Measurements from ENCODE around the gene OGFRL1. TPM values are rescaled to one million over a fixed set of nuclear protein-coding genes. Genes with fewer than 3 reads are reported as not detected.

Gene OGFRL1
- polyA plus RNA-seq, 3 donors = 15.3 to 24.7 (median 23.1) TPM

DNA sequence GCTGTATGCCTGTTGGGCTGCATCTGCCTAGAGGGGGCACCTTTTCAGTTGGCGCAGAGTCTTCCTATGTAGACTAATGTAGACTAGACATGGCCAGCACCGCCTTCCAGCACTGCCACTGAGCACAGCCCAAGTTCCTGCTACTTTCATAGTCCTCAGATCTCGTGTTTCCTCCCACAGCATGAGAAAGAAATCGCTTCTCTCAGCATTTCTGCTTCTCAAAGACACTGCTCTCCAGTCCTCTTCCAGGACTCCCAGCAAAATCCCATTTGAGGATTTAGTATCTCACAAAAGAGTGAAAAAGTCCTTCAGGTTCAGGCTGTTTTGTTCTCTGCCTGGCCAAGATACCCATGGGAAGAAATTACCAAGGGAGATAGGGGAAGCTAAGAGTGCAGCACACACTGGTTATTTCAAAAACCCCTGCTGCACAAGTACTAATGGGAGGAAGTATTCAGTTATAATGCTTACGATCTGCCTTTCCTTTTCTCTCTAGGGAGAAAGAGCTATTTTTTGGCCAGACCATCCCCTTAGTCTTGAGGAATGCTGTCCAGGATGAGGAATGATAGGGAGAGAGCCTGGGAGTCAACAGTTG is 35.7 kb downstream of the OGFRL1 start:
- no peak for DNase-seq

DNA sequence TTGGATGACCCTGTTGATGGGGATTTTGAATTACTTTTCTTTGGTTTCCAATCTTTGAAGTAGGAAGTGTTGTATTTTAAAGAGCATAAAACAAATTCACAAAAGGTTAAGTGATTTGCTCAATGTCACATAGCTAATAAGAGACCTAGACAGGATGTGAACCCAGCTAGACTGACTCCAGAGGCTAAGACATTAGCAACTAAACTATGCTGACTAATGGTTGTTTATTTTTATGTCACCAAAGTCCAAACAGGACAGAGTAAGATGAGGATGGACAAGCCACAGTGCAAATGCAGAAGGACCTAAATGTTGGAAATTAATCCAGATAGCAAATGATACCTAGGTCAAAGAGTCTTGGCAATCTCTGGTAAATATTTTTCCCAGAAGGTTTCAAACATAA is 38.0 kb downstream of the OGFRL1 start:
- DNase-seq = no peak

DNA sequence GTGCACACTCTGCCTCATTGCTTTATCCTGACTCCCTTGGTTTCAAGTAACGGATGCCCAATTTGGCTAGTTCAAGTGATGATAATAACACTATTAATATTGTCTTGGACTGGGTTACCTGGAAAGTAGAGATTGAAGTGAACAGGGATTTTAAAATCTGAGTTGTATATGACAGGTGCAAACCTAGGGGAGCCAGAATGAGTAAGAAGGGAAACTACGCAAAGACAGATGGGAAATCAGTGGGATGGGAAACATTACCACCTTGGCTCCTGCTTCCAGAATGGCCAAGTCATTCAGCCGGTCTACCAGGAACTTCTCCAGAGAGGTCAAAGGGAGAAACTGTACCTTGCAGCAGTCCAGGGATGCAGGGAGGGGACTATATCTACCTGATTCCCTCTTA is 41.9 kb downstream of the OGFRL1 start:
- DNase-seq = no peak

DNA sequence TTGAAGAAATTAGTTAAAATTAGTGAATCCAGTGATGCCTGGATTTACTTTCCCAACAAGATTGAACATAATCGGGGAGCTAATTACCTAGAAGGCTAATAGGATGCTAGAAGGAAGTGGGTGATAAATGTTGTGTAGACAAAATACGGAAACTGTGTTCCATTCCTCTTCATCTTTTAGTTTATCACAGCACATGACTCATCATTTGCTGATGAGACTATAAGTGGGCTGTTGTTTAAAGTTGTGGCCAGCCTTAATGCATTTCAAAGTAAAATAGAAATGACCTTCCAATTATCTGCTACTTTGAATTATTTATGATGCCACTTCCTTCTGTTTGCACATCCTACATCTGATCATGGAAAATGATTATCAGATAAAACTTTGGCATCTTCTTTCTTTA is 43.4 kb downstream of the OGFRL1 start:
- no peak for DNase-seq

DNA sequence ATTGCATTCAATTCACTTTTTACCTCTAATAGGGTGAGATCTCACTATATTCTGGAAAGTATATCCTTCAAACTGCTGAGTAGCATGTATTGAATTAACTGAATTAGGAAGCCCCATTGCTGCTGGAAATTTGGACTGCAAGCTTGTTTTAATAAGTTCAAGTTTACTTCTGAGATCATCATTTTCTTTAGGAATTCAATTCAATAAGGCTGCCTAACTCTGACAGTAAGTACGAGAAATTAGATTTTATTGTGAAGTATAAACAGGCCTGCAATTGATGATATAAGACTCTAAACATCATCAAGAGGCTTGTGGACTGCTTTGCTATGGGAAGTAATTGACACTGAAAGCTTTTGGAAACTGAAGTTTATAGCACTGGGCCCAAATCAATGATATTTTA is 44.4 kb downstream of the OGFRL1 start:
- DNase-seq = no peak

DNA sequence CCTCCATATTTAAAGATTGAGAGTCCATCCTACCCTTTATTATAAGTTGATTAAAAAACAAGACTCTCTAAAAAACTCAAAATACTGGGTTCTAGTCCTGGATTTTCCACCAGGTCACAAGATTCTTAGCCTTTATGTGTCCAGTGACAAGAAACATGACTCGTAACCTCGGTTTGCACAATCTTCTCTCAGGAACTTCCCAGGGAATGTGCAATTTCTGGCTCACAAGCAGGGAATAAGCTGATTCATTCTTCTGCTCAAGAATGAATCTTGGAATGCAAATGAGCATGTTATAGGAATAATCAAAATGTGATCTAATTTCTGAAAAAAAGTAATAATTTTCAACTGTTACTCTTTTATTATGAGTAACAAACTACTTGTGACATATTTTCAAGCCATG is 45.1 kb downstream of the OGFRL1 start:
- DNase-seq = no peak

DNA sequence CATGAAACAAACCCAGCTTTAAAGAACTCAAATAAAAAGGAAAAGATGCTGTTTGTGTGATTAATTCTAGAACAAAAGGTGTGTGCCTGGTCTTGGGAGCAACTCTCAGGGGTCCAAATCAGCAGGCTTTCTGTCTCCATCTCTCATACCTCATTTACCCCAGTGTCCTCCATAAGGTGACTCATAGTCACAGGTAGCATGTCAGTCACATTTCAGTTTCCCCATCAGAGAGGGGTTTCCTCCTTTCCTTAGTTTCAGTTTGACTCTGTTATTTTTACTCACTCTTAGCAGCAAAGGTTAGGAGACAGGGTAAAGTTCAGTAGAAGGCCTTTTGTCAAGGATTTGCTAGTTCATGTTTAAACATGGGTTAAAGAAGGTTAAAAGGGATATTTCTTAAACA is 46.2 kb downstream of the OGFRL1 start:
- DNase-seq = no peak

DNA sequence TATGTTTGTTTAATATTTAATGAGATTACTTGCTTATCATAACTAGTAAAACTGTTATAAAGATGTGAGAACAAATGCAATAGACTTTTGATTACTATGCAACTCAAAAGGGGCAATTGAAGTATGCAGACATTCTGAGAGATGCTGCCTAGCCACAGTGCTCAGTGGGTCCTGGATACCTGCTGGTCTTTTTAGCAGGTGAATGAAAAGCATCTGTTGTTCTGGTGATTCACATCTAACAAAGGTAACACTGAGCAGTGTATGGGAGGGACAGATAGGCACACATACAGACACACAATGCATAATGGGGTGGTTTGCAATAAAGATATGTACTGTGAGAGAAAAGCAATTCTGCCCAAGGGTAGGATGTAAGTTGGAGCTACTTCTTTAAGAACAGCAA is 46.9 kb downstream of the OGFRL1 start:
- DNase-seq = no peak

DNA sequence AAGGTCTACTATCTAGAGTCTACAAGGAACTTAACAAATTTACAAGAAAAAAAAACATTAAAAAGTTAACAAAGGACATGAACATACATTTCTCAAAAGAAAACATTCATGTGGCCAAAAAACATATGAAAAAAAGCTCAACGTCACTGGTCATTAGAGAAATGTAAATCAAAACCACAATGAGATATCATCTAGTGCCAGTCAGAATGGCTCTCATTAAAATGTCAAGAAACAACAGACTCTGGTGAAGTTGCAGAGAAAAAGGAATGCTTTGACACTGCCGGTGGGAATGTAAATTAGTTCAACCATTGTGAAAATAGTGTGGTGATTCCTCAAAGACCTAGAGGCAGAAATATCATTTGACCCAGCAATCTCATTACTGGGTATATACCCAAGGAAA is 48.3 kb downstream of the OGFRL1 start:
- DNase-seq = no peak

DNA sequence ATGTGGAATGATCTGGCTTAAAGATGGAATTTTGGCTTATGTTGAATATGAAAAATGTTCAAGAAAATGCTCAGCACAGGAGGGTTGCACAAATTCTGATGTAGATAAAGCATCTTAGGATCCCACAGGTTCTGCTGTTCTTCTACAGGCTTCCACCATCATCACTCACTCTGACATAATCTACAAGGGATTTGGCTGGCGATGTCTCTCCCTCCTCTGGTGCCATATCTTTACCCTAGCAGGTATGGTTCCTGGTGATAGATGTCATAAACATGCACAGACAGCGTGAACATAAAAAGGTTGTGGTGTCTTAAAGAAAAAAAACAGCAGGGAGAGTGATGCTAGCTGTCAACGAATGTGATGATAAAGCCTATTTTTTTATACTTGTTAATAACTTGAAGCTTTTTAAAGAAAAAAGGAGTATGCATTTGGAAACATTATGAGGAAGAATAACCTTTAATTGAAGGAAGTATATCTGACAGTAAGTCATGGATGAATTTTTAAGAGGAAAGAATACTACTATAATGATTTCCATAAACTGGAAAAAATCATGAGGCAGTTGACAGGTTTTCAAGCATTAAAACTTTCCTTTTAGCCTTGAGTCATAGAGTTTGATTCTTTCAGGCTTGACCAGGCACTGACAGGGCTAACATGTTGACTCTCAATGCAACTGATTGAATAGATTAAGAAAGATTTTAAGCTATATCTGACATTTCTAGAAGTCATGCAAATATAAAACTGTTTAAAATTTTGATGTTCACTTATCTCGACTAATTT is 50.1 kb downstream of the OGFRL1 start:
- DNase-seq = no peak

DNA sequence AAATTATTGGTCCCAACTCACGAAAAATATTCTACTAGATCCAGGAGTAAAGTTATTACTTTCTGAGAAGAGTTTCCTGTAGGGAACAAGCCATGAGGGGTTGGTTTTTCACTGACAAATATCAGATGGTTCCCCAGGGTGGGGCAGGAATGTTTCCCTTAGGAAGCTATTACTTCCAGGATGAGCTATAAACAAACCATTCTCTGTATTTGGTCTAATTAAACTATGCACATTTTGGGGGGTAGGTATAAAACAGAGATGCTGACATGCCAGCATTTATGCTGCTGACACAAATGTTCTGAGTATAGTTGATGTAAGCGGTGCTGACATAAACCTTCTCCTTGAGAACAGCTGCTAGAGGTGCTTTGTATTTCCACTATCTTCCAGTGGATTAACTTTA is 54.2 kb downstream of the OGFRL1 start:
- no peak for DNase-seq

DNA sequence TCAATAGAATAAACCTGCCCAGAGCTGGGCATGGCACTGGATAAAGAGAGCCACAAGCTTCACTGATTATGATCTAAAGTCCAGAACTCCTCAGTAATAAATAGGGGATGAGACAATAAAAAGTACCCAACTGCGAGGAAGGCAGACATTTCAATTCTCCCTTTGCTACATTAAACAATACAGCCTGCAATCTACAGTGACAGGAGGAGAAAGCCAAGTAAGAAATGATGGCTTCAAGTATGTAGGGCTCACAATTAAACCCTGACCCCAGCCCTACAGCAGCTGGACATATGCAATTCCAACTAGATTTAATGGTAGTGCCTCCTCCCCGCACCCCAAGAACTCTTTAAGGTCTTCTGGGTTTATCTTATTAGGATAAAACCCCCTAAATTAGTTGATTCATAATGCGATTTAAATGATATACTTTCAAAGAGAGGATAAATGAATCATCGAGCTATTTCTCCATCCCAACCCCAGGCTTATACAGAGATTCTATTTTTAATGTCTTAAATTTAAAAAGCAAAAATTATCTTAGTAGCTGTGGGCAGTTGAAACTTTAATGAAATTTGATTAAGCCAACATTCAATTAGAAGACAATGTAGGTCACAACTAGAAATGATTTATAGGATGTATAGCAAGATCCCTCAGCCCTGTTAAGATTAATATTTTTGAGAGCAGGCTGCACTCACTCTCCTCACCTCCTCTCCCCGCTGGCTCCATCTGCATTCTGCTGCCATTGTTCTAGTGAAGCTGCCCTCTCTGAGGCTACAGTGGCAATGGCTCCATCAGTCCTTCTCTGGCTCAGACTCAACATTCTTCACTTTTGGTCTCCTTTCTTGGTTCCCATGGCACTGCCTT is 57.1 kb downstream of the OGFRL1 start:
- no peak for DNase-seq

DNA sequence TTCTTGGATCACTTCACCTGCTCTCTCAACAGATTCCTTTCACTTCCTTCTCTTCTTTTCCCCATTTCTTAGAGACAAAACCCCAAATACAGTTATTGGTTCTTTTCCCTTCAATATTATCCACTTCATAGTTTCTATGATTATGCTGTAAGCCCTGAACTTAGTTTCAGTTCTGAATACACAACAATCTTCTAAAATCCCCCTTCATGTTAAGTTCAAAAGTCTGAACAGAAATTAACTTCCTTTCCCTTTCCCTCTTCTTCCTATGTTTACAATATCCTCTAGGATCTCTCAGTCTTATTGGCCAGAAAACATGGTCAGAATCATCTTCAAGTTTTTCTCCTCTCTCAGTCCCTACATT is 57.7 kb downstream of the OGFRL1 start:
- DNase-seq = no peak

DNA sequence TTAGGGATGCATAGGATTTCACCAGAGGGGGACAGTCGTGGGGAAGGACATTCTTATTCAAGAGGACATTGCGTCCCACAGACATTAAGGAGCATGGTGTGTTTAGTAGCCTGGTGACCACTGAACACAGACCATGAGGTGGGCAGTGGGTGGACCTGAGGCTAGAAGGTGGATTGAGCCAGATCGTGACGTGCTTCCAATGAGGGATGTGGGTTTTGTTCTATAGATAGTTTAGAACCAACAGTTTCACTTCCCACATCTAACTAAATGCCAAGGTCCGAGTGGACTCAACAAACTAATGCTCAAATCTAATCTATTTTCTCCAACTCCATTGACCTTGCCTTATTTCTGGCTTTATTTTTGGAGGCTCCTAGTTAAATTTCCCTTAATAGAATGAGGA is 58.5 kb downstream of the OGFRL1 start:
- DNase-seq = no peak

DNA sequence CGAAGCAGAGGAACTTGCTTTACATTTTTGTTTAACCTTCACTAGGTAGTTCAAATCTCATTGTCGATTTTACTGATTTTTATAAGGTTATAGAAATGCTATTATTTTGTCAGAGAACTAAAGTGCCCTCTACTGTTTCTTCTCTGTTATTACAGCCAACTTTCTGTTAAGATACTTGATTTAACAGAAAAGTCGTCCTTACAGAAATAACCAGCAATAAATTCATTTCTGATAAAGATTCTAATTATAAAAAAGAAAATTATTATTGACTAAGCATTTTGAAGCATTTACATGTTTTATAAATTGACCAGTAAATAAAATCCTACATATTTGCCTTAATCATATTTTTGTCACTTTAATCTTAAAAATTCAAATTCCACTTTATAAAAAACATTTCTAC is 60.8 kb downstream of the OGFRL1 start:
- peak; percentile 29 for DNase-seq

DNA sequence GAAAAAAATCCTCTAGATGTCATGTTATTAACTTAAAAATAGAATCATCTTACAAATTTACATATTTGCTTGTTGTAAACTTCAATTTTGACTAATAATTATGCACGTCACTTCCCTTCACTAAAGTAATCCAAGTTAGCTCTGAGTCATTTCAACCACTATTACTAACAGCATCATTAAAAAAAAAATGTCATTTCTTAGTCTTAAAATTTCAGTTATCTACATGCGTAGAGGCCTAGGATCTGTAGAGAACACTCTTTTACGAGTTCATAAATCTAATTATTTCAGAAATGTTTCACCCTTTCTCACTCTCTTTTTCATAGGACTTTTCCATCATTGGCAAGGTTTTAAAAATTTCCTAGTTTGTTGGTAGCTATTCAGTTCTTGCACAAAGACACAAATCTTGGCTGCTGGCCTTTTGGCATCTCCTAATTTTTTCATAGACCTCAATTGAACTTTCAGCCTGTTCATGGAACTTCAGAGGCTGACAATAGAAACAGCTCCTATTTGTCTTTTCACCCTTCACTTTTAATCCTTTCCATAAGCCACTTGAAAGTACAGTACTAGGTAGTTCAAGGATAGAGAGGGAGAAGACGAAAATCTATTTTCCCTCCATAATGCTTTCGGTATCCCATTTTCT is 61.5 kb downstream of the OGFRL1 start:
- DNase-seq = no peak

DNA sequence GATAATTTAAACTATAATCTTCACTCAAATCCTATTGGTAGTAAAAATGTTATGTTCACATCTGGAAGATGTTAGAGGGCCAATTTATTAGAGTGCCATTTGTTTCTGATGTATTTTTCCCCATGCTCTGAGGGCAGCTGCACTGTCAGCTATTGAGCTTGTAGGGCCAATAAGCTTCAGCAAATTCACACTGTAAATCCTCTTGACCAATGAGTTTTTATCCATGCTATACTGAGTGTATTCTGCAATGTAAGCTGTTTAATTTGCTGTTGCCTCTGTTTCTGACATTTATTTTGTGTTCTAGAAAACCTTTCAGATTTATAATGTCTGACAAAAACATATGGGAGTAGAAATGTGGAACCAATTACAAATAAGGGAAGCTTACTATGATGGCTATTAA is 62.6 kb downstream of the OGFRL1 start:
- no peak for DNase-seq

Data from renal pelvis (tissue), 4 donors.